ENCODE results near the gene SUMO3.

SUMO3 gene

GRCh38 chr21:44779417-44780136 lies 38.3 kb downstream of the SUMO3 start:
- Histone ChIP-seq H3K9me3 (ENCODE audit: control insufficient read depth, insufficient read depth, low read length) (no peaks in the 10 kb centered on the region), H3K36me3 (ENCODE audit: control insufficient read depth, insufficient read depth, low read length) (peaks cover 3% of the 10 kb centered on the region), H3K4me3 (ENCODE audit: low read depth, low read length) (no peak overlapping the region), H3K27me3 (ENCODE audit: control insufficient read depth, insufficient read depth, low read length) (no peaks in the 10 kb centered on the region), H3K4me1 (ENCODE audit: control insufficient read depth, insufficient read depth, low read length) (no peaks in the 10 kb centered on the region), H3K9ac (ENCODE audit: low read depth, low read length) (no peak overlapping the region)

GRCh38 chr21:44778983-44779382 lies 38.9 kb downstream of the SUMO3 start:
- Histone ChIP-seq H3K4me3 (ENCODE audit: low read depth, low read length) (no peak overlapping the region), H3K9me3 (ENCODE audit: control insufficient read depth, insufficient read depth, low read length) (no peaks in the 10 kb centered on the region), H3K9ac (ENCODE audit: low read depth, low read length) (no peak overlapping the region), H3K4me1 (ENCODE audit: control insufficient read depth, insufficient read depth, low read length) (no peaks in the 10 kb centered on the region), H3K27me3 (ENCODE audit: control insufficient read depth, insufficient read depth, low read length) (no peaks in the 10 kb centered on the region), H3K36me3 (ENCODE audit: control insufficient read depth, insufficient read depth, low read length) (peaks cover 5% of the 10 kb centered on the region)

GRCh38 chr21:44778499-44778911 lies 39.4 kb downstream of the SUMO3 start:
- Histone ChIP-seq H3K9me3 (ENCODE audit: control insufficient read depth, insufficient read depth, low read length) (no peaks in the 10 kb centered on the region), H3K27me3 (ENCODE audit: control insufficient read depth, insufficient read depth, low read length) (no peaks in the 10 kb centered on the region), H3K9ac (ENCODE audit: low read depth, low read length) (no peak overlapping the region), H3K4me1 (ENCODE audit: control insufficient read depth, insufficient read depth, low read length) (no peaks in the 10 kb centered on the region), H3K4me3 (ENCODE audit: low read depth, low read length) (no peak overlapping the region), H3K36me3 (ENCODE audit: control insufficient read depth, insufficient read depth, low read length) (peaks cover 8% of the 10 kb centered on the region)

GRCh38 chr21:44778094-44778493 lies 39.8 kb downstream of the SUMO3 start:
- Histone ChIP-seq H3K36me3 (ENCODE audit: control insufficient read depth, insufficient read depth, low read length) (peaks cover 11% of the 10 kb centered on the region), H3K27me3 (ENCODE audit: control insufficient read depth, insufficient read depth, low read length) (no peaks in the 10 kb centered on the region), H3K4me3 (ENCODE audit: low read depth, low read length) (no peak overlapping the region), H3K9me3 (ENCODE audit: control insufficient read depth, insufficient read depth, low read length) (no peaks in the 10 kb centered on the region), H3K4me1 (ENCODE audit: control insufficient read depth, insufficient read depth, low read length) (no peaks in the 10 kb centered on the region), H3K9ac (ENCODE audit: low read depth, low read length) (no peak overlapping the region)

- Histone ChIP-seq H3K36me3 (ENCODE audit: control insufficient read depth, insufficient read depth, low read length) (peaks cover 31% of the 10 kb centered on the region), H3K27me3 (ENCODE audit: control insufficient read depth, insufficient read depth, low read length) (no peaks in the 10 kb centered on the region), H3K4me1 (ENCODE audit: control insufficient read depth, insufficient read depth, low read length) (no peaks in the 10 kb centered on the region), H3K9me3 (ENCODE audit: control insufficient read depth, insufficient read depth, low read length) (no peaks in the 10 kb centered on the region), H3K4me3 (ENCODE audit: low read depth, low read length) (no peak overlapping the region), H3K9ac (ENCODE audit: low read depth, low read length) (no peak overlapping the region)
Measured at GRCh38 chr21:44774972-44775371, 42.9 kb downstream of the SUMO3 start.

- Histone ChIP-seq H3K27me3 (ENCODE audit: control insufficient read depth, insufficient read depth, low read length) (no peaks in the 10 kb centered on the region), H3K9ac (ENCODE audit: low read depth, low read length) (no peak overlapping the region), H3K9me3 (ENCODE audit: control insufficient read depth, insufficient read depth, low read length) (no peaks in the 10 kb centered on the region), H3K4me1 (ENCODE audit: control insufficient read depth, insufficient read depth, low read length) (peaks cover 4% of the 10 kb centered on the region), H3K36me3 (ENCODE audit: control insufficient read depth, insufficient read depth, low read length) (peaks cover 31% of the 10 kb centered on the region), H3K4me3 (ENCODE audit: low read depth, low read length) (no peak overlapping the region)
Measured at GRCh38 chr21:44773291-44773932, 44.5 kb downstream of the SUMO3 start.

- peaks cover 31% of the 10 kb centered on the region for H3K36me3 ChIP-seq (ENCODE audit: control insufficient read depth, insufficient read depth, low read length)
- H3K27me3 ChIP-seq (ENCODE audit: control insufficient read depth, insufficient read depth, low read length): no peaks in the 10 kb centered on the region
- no peak overlapping the region for H3K4me3 ChIP-seq (ENCODE audit: low read depth, low read length)
- H3K9ac ChIP-seq (ENCODE audit: low read depth, low read length): no peak overlapping the region
- no peaks in the 10 kb centered on the region for H3K9me3 ChIP-seq (ENCODE audit: control insufficient read depth, insufficient read depth, low read length)
- H3K4me1 ChIP-seq (ENCODE audit: control insufficient read depth, insufficient read depth, low read length): peaks cover 5% of the 10 kb centered on the region
Measured at GRCh38 chr21:44771896-44772525, 45.9 kb downstream of the SUMO3 start.

GRCh38 chr21:44767834-44768831 lies 49.7 kb downstream of the SUMO3 start:
- Histone ChIP-seq H3K4me1 (ENCODE audit: control insufficient read depth, insufficient read depth, low read length) (peaks cover 5% of the 10 kb centered on the region), H3K36me3 (ENCODE audit: control insufficient read depth, insufficient read depth, low read length) (peaks cover 21% of the 10 kb centered on the region), H3K9me3 (ENCODE audit: control insufficient read depth, insufficient read depth, low read length) (no peaks in the 10 kb centered on the region), H3K4me3 (ENCODE audit: low read depth, low read length) (no peak overlapping the region), H3K27me3 (ENCODE audit: control insufficient read depth, insufficient read depth, low read length) (no peaks in the 10 kb centered on the region), H3K9ac (ENCODE audit: low read depth, low read length) (no peak overlapping the region)

- no peak overlapping the region for H3K9ac ChIP-seq (ENCODE audit: low read depth, low read length)
- H3K9me3 ChIP-seq (ENCODE audit: control insufficient read depth, insufficient read depth, low read length): no peaks in the 10 kb centered on the region
- no peaks in the 10 kb centered on the region for H3K27me3 ChIP-seq (ENCODE audit: control insufficient read depth, insufficient read depth, low read length)
- H3K4me1 ChIP-seq (ENCODE audit: control insufficient read depth, insufficient read depth, low read length): peaks cover 5% of the 10 kb centered on the region
- peaks cover 14% of the 10 kb centered on the region for H3K36me3 ChIP-seq (ENCODE audit: control insufficient read depth, insufficient read depth, low read length)
- H3K4me3 ChIP-seq (ENCODE audit: low read depth, low read length): no peak overlapping the region
Measured at GRCh38 chr21:44766818-44767354, 51.0 kb downstream of the SUMO3 start.

- no peaks in the 10 kb centered on the region for H3K9me3 ChIP-seq (ENCODE audit: control insufficient read depth, insufficient read depth, low read length)
- H3K4me1 ChIP-seq (ENCODE audit: control insufficient read depth, insufficient read depth, low read length): peaks cover 5% of the 10 kb centered on the region
- no peaks in the 10 kb centered on the region for H3K27me3 ChIP-seq (ENCODE audit: control insufficient read depth, insufficient read depth, low read length)
- peaks cover 8% of the 10 kb centered on the region for H3K36me3 ChIP-seq (ENCODE audit: control insufficient read depth, insufficient read depth, low read length)
- H3K9ac ChIP-seq (ENCODE audit: low read depth, low read length): no peak overlapping the region
- no peak overlapping the region for H3K4me3 ChIP-seq (ENCODE audit: low read depth, low read length)
Measured at GRCh38 chr21:44766014-44766817, 51.6 kb downstream of the SUMO3 start.

All from iPS-15b (cell line).